HUDEP-2 (cell line): ENCODE data around the gene NFIB.
A peak's percentile ranks its signal among the peaks of the same experiment; 100 is the strongest.

Experiments
- DNase-seq, 76 experiments: peaks; one replicate each; lab custom pipeline; 2025; ENCODE audit not compliant: unreplicated experiment in 76 of 76; lab: John Stamatoyannopoulos, UW

Gene NFIB

GRCh38 chr9:14281136-14281795, 32.7 kb downstream of the NFIB start:
- DNase-seq = no peak

DNA sequence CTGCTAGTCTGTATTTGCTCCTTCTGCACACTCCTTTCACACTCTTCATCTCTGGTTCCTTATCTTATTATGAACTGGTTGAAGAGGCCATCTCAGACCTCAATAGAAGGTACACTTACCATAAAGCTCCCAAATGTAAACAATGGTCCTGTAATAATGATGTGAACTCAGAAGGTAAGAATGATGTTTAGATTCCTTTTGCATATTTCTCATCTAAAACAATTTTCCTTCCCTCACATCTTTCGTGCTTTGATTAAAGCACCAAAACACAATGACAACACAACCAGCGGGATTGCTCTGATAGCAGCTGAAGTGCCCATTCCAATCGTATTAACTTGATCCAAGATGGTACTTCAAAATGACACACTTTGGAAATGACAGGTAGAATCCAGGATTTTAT, 34.3 kb downstream of the NFIB start:
- no peak for DNase-seq

- no peak for DNase-seq
Measured at GRCh38 chr9:14278291-14278721, 35.6 kb downstream of the NFIB start.

GRCh38 chr9:14277761-14278160, 36.2 kb downstream of the NFIB start:
- DNase-seq = no peak

GRCh38 chr9:14277244-14277643, 36.7 kb downstream of the NFIB start:
- no peak for DNase-seq

DNA sequence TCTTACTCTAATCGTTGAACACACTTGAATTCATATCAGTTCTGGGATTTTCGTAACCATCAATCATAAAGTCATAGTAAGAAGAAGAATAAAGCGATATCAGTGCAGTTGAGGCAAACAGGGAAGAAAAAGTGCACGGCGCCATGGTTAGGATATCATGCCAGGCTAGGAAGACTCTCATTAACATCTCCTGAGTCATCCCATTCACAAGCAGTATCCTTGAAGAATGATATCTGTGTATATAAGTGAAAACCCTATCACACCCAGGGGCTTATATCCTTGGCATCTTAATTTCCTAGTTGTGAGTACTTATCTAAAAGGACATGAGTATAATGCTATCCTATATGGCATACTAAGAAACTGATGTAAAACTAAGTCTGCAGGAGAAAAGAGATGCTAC, 38.6 kb downstream of the NFIB start:
- no peak for DNase-seq

DNA sequence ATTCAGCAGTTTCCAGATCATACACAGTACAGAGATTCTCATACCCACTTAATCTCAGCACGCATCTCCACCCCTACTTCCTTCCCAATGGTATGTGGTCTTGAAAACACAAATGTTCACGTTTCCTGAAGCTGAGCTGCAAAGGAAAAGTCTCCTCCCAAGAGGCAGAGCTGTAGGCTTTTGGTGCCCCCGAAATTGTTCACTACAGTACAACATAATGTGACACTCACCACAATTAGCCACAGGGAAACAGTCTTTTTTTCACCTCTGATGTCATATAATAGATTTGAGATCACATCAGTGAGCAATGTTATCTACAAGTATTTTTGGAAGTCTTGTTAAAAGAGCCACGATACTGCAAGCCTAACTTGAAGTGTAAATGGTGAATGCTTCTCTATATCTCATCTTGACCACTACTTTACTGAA, 40.2 kb downstream of the NFIB start:
- DNase-seq = no peak

GRCh38 chr9:14272927-14273528, 40.9 kb downstream of the NFIB start:
- DNase-seq = no peak

- peak in 40 of 76 experiments; percentile 0 to 53 (median 18) for DNase-seq
Measured at GRCh38 chr9:14271093-14271673, 42.8 kb downstream of the NFIB start.

DNA sequence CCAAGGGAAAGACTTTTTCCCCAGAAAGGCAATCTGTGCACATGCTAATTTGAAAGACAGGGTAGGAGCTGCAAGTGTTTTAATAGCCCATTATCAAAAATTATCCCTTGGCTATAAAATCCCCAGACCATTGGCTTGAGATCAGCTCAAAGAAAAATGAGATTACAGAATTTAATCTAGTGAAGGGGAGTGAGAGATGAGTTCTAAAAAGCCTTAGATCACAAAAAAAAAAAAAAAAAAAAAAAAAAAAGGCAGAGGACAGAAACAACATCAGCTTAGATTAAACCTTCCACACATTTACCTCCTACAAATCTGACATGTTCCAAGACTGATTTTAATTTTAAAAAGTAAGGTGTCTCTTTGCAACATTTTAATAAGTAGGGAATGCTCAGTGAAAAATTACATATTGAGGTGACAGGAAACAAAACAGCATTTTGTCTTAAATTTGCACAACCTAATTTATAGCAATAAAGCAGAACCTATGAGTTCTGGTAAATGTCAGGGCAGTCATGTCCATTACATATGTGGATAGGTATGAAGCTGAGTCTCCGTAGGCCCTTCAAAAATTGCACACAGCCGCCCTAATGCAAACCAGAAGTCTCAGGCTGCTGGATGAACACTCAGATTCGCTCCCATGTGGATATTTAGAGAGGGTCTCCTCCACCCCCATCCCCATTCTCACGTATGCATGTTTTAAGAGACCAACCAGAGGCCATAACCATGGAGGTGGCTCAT, 43.4 kb downstream of the NFIB start:
- no peak for DNase-seq

GRCh38 chr9:14269916-14270315, 44.0 kb downstream of the NFIB start:
- DNase-seq = no peak

DNA sequence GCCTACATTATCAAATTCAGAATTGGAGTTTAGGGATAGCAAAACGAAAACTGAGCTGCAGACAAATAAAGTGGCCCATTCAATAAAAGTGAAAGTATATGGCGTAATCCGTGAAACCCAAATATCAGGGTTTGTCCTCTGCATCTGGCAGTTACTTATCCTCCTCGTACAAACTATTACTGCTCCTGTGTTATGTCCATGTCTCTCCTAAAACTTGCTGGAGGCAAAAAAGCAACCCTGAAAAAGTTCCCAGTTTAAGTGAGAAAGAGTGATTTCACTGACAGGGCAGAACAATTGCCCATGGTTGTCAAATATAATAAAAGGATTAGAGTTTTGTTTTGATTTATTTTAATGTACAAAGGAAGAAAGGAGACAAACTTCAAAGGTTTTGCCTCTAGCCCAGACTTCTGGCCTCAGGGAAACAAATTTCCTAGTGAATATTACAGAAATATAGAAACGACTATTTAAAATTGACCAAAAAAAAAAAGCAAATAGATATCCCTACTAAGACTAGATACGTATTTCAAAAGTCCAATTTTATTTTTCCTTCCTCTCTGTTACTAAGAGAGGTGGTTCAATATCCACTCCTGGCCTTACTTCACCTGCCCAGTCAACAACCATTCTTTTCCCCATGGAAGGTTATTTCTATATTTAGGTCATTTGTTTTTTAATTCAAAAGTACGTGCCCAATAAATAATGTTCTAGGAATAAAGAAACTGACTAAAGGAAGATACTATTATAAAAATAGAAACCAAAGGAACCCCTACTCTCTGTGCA, 50.0 kb downstream of the NFIB start:
- DNase-seq = no peak

- DNase-seq = no peak
Measured at GRCh38 chr9:14262827-14263226, 51.1 kb downstream of the NFIB start.

DNA sequence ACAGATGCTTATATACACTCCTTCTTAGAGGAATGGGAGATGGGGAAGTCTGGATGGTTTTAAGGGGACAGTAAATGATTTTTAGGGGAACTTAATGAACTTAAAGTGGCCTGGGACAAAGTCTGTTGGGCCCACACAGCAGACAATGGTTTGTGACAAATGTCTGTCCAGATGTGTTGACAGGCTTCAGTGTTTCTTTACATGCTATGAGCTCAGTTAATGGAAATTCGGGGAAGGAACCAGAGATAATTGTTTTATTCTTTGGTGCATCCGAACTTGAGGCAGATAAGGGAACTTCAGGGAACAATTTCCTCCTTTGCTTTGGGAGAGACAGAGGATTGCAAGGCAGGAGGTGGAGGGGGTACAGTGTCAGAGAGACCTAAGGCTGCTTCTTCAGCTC, 52.3 kb downstream of the NFIB start:
- no peak for DNase-seq

DNA sequence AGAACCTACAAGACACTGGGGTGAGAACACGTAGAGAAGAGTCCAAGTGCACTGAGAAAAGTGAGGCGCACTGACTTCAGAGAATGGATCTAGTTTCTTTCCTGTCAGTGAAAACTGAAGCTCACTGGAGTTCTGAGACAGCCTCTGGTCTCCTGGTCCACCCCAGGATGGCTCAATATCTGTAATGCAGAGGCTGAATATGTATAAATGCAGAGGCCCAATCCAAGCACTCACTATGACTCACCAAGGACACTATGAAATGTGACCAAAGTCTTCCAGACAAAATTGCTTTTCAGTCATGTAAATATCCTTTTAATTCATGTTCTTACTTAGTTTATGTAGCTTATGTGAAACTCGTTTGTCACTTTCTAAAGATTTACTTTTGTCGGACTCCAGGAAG, 53.8 kb downstream of the NFIB start:
- DNase-seq = no peak

DNA sequence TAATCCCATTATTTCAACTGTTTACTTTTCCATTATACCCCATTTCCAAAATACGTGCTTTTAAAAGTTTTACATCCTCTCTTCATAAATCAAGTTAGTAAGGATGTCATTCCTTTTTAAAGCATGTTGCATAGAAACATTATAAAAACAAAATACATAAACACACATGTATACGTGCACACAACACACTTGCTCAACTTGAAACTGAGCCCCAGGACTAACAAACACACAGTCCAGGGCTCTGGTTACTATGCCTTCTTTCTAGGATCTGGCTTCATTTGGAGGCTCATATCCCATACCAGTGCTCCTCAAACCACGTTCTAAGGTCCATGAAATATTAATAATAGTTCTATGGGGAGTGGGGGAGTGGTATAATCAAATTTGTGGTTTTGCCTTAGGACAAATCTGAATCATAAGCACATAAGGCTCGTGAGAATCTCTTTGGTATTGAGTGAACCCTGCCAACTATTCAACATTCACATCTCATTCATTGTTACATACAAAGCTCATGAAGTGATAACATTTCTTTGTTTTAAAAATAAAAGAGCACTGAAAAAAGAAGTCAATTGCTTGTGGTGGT, 55.2 kb downstream of the NFIB start:
- no peak for DNase-seq

DNA sequence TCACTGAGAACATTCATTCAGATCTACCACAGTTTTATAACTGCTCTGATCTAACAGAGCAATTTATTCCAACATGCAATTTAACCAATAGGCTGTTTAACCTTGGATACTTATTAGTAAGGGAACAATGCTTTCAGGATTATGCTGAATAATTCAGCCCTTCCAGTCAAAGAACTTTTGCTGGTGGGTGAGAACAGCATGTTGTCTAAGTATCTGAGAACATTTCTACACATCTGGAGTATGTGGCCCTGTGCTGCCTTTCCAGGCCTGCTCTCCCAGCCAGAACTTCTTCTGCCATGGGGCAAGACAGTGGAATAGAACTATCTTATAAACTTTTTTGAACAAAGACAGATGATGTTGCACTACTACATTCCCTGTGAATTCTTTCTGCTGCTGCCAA, 55.8 kb downstream of the NFIB start:
- no peak for DNase-seq

DNA sequence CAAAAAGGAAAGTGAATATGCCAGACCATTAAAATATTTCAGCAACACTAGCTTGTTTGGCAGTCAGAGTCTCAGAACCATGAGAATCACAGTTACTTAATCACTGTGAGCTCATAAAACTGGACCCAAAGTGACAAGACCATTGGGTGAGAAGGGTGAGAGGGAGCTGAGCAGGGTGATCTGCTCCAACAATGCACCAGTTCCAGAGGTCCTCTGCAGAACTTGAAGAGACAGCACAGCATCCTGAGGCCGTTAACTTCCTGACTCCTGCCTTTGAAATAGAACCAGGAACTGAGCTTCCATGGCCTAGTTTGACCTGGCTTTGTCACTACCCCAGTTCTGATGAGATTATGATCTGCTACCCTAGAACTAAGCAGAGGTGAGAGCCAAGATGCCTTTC, 57.4 kb downstream of the NFIB start:
- no peak for DNase-seq

DNA sequence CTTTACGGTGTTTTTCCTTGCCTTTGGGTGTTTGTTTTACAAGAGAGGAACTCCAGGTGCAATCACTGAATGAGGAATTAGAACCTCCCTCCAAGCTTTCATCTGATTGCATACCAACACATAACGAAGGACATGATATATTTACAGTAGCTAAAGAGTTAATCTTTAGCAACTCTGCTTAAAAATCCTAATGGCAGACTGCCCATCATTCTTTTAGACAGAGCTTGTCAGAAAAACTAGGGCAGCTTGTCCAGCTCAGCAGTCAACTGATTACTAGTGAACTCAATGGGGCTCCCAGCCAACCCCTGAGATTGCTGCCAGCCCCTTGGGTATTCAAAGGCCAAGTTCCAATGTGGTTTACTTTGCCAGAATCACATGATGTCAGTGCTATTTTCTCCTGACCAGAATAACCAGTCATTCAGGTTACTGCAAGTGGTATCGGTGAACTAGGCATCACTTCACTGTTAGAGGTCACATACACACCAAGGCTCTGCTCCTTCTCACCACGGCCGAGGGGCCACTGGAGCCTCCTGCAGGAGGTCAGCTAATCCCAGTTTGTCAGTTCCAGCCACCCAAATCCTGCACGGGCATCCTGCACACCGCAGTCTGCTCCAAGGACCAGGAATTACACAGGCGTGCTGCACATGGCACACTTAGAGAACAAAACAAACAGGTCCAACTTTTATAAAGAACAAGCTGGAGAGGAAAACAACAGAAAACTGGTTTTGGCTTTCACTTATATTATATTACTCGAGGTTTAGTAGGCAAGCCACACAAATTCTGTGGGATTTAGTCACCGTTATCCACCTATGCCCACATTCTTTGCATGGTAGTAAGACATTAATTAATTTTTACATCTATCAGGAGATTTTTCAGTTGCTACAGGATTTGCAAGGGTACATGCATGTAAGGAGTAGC, 62.5 kb downstream of the NFIB start:
- no peak for DNase-seq

- DNase-seq = no peak
Measured at GRCh38 chr9:14250794-14251153, 63.2 kb downstream of the NFIB start.
